HG03378 (cell line): ENCODE results near the gene CYB5D1.

Experiments
- ATAC-seq: cut with Tn5 transposase; IDR thresholded peaks from one replicate; pipeline ENCODE4 v1.9.1; 2021; ENCODE audit warnings: mild to moderate bottlenecking, moderate library complexity; ENCODE audit not compliant: unreplicated experiment

Gene CYB5D1

GRCh38 chr17:7833011-7833794 lies 24.6 kb upstream of the CYB5D1 start:
- no peak for ATAC-seq

GRCh38 chr17:7833795-7834541 lies 23.8 kb upstream of the CYB5D1 start, which contains the start of gene KDM6B:
Gene KDM6B (plus strand): TSS chr17:7834217. CDS start chr17:7845555, 11,338 bp downstream.
- ATAC-seq, result no peak

- ATAC-seq, result peak; percentile 11
These were observed 23.3 kb upstream of the CYB5D1 start for GRCh38 chr17:7834542-7834956.

- peak; percentile 24 for ATAC-seq
These were observed 22.6 kb upstream of the CYB5D1 start for GRCh38 chr17:7834957-7835813.

- peak; percentile 23 for ATAC-seq
These were observed 21.8 kb upstream of the CYB5D1 start for GRCh38 chr17:7835814-7836595.

GRCh38 chr17:7836596-7837407 lies 21.0 kb upstream of the CYB5D1 start:
- ATAC-seq, result no peak

- no peak for ATAC-seq
These were observed 20.3 kb upstream of the CYB5D1 start for GRCh38 chr17:7837408-7838088.

GRCh38 chr17:7838090-7839075 lies 19.4 kb upstream of the CYB5D1 start:
- ATAC-seq, result no peak

- ATAC-seq, result no peak
These were observed 18.5 kb upstream of the CYB5D1 start for GRCh38 chr17:7839190-7839875.

- no peak for ATAC-seq
These were observed 17.9 kb upstream of the CYB5D1 start for GRCh38 chr17:7839876-7840261.

GRCh38 chr17:7840441-7840840 lies 17.4 kb upstream of the CYB5D1 start:
- no peak for ATAC-seq

GRCh38 chr17:7840875-7841274 lies 16.9 kb upstream of the CYB5D1 start:
- ATAC-seq, result no peak

GRCh38 chr17:7841396-7841914 lies 16.3 kb upstream of the CYB5D1 start:
- no peak for ATAC-seq

GRCh38 chr17:7841915-7842379 lies 15.9 kb upstream of the CYB5D1 start:
- ATAC-seq, result no peak

GRCh38 chr17:7842380-7843256 lies 15.2 kb upstream of the CYB5D1 start:
- no peak for ATAC-seq

GRCh38 chr17:7843257-7843535 lies 14.6 kb upstream of the CYB5D1 start:
- ATAC-seq, result peak; percentile 5
